ENCODE measurements around the gene METTL22.

The METTL22 gene

DNA sequence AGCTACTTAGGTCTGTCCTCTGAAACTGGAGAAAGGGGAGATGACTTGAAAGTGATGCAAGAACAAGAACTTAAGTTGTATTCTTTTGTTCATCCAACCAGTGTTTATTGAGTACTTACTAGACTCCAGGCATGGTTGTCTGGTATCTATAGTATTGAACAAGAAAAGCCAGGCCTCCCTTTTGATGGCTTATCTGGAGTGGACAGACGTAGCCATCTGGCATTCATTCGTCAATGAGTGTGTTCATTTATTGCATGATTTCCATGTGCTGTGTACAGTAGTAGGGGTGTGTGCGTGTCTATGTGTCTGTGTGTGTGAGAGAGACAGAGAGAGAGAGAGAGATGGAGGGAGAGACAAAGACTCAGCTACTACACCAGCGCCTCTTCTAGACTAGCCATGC lies 62.1 kb downstream of the METTL22 start:
- TF ChIP-seq, protein P1, sequence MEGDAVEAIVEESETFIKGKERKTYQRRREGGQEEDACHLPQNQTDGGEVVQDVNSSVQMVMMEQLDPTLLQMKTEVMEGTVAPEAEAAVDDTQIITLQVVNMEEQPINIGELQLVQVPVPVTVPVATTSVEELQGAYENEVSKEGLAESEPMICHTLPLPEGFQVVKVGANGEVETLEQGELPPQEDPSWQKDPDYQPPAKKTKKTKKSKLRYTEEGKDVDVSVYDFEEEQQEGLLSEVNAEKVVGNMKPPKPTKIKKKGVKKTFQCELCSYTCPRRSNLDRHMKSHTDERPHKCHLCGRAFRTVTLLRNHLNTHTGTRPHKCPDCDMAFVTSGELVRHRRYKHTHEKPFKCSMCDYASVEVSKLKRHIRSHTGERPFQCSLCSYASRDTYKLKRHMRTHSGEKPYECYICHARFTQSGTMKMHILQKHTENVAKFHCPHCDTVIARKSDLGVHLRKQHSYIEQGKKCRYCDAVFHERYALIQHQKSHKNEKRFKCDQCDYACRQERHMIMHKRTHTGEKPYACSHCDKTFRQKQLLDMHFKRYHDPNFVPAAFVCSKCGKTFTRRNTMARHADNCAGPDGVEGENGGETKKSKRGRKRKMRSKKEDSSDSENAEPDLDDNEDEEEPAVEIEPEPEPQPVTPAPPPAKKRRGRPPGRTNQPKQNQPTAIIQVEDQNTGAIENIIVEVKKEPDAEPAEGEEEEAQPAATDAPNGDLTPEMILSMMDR (IDR thresholded peaks at IDR 0.05; ENCODE audit: low read depth, low read length): no peak
- no peak for DNase-seq (ENCODE audit: low read depth, low spot score)
- no peak overlapping the region for H3K4me3 ChIP-seq (ENCODE audit: low read depth, low read length)
- in situ Hi-C loops (cut with HindIII; ENCODE audit: low sequenced_read_pairs): no loop called here

DNA sequence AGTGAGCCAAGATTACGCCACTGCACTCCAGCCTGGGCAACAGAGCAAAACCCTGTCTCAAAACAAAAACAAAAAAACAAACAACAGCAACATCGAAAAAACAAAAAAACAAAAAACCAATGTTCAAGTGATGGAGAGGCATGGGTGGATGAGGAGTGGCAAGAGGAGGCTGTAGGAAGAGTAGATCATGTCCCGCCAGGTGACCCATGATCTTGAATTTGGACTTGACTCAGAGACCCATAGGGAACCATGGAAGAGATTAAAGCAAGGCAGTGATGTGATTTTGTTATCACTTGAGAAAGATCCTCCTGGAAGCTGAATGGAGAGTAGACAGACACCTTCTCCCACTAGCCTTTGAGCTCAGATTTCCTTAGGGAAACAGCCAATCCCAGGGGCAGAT lies 64.1 kb downstream of the METTL22 start:
- no peak overlapping the region for H3K4me3 ChIP-seq (ENCODE audit: low read depth, low read length)
- in situ Hi-C loops (cut with HindIII; ENCODE audit: low sequenced_read_pairs): no loop called here
- TF ChIP-seq, protein P1 (IDR thresholded peaks at IDR 0.05; ENCODE audit: low read depth, low read length): no peak
- DNase-seq (ENCODE audit: low read depth, low spot score): no peak

DNA sequence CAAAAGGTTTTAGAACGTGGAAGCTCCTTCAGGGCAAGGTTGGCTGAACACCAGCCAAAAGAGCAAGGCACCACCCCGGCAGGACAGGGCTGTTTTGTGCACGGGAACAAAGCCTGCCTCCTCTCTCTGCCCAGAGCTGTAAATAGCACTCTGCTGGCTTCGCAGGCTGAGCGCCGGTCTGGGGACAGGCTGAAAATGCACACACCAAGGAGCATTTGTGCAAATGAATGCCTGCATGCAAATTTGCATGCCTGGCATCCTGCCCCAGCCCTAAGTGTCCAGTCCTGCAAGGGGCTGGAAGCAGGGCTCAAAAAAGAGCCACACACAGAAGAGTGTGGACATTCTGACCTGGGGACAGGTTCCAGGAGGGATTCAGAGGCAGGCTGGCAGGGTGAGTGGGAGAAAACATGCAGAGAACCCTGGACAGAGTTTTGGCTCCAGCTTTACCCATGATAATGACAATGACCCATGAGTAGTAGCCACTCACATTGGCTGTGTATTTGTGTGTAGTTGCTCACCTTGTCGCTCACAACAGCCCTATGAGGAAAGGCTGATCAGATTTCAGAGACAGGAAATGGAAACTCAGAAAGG lies 64.6 kb downstream of the METTL22 start:
- TF ChIP-seq, protein P1 (IDR thresholded peaks at IDR 0.05; ENCODE audit: low read depth, low read length): no peak
- no peak overlapping the region for H3K4me3 ChIP-seq (ENCODE audit: low read depth, low read length)
- DNase-seq (ENCODE audit: low read depth, low spot score): no peak
- in situ Hi-C loops (cut with HindIII; ENCODE audit: low sequenced_read_pairs): no loop called here

DNA sequence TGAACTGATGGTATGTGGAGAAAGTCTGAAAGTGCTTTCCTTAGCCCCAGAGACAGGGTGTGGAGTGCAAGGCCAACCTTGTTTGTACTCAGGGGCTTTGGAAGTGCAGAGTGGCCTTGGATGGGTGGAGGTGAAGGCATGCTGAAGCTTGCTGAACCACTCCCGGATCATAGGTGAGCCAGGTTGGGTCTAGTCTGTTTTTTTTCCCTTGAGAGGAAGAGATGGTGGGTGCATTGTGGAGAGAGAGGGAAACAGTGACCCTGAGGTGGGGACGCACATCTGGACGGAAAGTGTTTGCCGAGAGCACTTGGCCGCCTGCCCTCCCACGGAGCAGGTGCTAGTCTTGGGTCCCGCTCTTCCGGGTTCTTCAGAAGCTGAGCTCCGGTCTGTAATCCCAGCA lies 65.4 kb downstream of the METTL22 start:
- TF ChIP-seq, protein P1 (IDR thresholded peaks at IDR 0.05; ENCODE audit: low read depth, low read length): no peak
- in situ Hi-C loops (cut with HindIII; ENCODE audit: low sequenced_read_pairs): no loop called here
- no peak overlapping the region for H3K4me3 ChIP-seq (ENCODE audit: low read depth, low read length)
- no peak for DNase-seq (ENCODE audit: low read depth, low spot score)

DNA sequence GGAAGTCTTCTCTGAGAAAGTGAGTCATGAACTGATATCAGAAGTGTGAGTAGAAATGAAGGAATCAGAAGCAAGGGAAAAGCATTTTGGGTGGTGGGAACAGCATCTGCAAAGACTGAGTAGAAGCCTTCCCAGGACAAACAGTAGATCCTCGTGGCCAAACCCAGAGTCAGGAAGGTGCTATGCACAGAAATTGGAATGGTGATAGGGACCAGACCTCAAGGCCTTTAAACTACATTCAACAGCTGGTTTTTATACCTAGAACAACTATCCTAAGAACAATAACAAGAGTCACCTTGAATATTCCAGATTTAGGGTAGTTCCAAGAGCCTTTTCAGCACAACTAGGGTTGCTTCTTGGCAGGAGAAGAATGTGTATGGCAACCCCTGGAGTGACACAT lies 68.2 kb downstream of the METTL22 start:
- TF ChIP-seq, protein P1 (IDR thresholded peaks at IDR 0.05; ENCODE audit: low read depth, low read length): no peak
- DNase-seq (ENCODE audit: low read depth, low spot score): no peak
- in situ Hi-C loops (cut with HindIII; ENCODE audit: low sequenced_read_pairs): no loop called here
- no peak overlapping the region for H3K4me3 ChIP-seq (ENCODE audit: low read depth, low read length)

DNA sequence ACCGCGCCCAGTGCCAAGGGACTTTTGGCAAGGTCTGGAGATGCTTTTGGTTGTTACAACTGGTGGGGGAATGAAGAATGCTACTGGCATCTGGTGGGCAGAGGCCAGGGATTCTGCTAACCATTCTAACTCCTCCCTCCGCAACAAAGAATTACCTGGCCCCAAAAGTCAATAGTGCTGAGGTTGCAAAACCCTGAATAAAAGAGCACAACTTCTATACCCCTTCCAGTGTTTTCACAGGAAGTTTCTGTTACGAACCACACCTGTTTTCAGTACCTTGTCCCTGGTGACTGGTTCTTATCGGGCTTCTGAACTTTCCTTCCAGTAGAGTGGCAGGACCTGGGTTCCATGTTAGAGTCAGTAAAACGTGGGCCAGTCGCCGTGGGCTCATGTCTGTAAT lies 70.2 kb downstream of the METTL22 start:
- TF ChIP-seq, protein P1 (IDR thresholded peaks at IDR 0.05; ENCODE audit: low read depth, low read length): no peak
- DNase-seq (ENCODE audit: low read depth, low spot score): no peak
- in situ Hi-C loops (cut with HindIII; ENCODE audit: low sequenced_read_pairs): no loop called here
- no peak overlapping the region for H3K4me3 ChIP-seq (ENCODE audit: low read depth, low read length)
